GM11168 (cell line): ENCODE measurements around the gene ETFBKMT.
"Not testable (repeated sequence)": the region's sequence is repeated elsewhere in the genome, so short reads cannot be mapped to it uniquely, and the experiment has no call there.

Experiments
- in situ Hi-C: fragments of 300-500 bp; cut with MboI; formaldehyde crosslinking; loops from one replicate; pipeline ENCODE4 v1.12.0; 2022; ENCODE audit warnings: low sequenced_read_pairs; ENCODE audit not compliant: unreplicated experiment

The ETFBKMT gene

DNA sequence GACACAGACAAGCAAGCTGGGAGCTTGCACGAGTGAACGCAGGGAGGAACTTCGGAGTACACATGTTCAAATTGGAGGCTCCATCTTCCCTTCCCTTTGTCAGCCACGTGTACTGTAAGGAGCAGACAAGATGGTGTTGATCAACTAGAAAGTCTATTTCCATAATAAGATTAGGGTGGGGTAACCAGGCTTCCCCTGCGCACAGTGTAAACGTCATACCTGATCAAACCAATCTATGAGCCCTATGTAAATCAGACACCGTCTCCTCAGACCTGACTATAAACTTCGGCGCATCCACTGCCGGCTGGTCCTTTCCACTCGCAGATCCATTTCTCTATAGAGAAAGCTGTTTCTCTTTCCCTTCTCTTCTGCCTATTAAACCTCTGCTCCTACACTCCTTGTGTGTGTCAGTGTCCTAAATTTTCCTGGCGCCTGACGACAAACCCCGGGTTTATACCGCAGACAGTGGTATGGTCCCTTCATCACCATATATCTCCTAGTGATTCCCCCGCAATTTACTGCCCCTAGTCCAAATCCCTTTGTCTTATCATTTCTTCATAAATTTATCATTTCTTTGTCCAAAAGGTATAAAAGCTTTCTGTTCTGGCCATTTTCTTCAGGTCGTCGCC is 7.5 kb upstream of the ETFBKMT start:
- in situ Hi-C loops, result loop anchor here (5.0 to 25.0 kb wide), 2 partner anchors 655 to 1010 kb away; no protein-coding TSS in a partner anchor

GRCh38 chr12:31655208-31655607 is 4.3 kb upstream of the ETFBKMT start:
- in situ Hi-C loops, result loop anchor here (25.0 kb wide), 1 partner anchor 1007 kb away; no protein-coding TSS in a partner anchor

DNA sequence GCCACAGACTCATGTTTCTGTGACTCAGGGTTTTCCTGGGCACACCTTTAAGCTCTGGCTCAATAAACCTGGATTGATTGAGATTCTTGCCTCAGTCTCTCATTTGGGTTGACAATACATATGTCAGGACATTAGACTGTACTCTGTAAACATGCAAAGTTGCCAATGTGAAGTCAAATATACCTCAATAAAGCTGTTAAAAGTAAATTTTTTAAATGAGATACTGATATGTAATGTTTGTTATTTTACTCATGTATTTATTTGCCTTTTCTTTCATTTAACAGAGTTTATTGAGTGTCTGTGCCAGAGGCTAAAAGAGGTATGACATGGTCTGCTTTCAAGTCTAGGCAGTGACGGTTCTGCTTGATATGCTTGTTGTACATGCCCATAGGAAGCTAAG is 3.7 kb upstream of the ETFBKMT start:
- in situ Hi-C loops, result loop anchor here (25.0 kb wide), 1 partner anchor 1007 kb away; no protein-coding TSS in a partner anchor

DNA sequence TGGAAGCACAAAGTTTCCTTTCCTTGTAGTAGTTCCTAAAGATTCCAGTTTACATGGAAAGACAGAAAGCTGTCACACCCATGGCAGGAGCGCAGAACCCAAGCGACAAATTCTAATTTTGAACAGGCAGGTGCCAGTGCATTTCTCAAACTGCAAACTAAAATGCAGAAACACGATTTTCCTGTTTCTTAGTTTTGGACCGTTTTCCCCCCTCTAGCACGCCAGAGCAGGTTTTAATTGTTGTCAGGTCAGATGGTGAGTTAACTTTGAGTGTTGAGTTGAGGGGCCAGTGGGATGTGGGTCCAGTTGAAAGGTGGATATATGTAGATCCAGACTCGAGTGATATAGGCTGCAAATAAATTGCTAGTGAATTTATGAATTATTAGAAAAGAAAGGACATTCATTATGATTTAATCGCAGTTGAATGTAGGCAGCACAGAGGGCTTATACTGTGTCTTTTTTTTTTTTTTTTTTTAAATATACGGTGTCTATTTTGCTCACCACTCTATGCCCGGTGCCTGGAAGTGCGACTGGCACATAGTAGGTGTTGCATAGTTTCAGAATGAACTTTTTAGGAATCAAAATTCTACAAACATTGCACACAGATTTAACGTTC is 909 bp upstream of the ETFBKMT start:
- in situ Hi-C loops, result loop anchor here (25.0 kb wide), 1 partner anchor 1004 kb away; no protein-coding TSS in a partner anchor

GRCh38 chr12:31662176-31662849 is 2.8 kb downstream of the ETFBKMT start:
- in situ Hi-C loops, result loop anchor here (25.0 kb wide), 1 partner anchor 1000 kb away; no protein-coding TSS in a partner anchor

GRCh38 chr12:31663576-31663975 is 4.1 kb downstream of the ETFBKMT start:
- in situ Hi-C loops, result loop anchor here (25.0 kb wide), 1 partner anchor 999 kb away; no protein-coding TSS in a partner anchor

- in situ Hi-C loops, result loop anchor here (25.0 kb wide), 1 partner anchor 998 kb away; no protein-coding TSS in a partner anchor
These were observed 4.5 kb downstream of the ETFBKMT start for GRCh38 chr12:31664038-31664437.

DNA sequence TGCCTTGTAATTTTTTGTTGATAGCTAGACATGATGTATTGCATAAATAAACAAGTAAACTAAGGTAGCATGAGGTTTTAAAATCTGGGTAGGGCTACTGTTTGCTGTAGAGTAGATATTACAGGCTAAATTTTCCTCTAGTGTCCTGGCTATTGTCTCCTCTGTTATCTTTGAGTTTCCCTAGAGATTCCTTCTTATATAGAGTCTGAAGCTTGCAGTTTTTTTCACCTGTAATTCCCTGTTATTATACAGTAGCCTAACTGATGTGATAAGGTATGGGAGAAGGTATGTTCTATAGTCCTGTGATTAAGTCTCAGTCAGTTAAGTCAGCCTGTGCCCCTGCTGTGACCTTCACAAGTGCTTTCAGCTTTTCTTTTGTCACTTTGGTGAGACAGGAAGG is 9.5 kb downstream of the ETFBKMT start:
- in situ Hi-C loops, result loop anchor here (25.0 kb wide), 1 partner anchor 993 kb away; no protein-coding TSS in a partner anchor

GRCh38 chr12:31669582-31669981 is 10.1 kb downstream of the ETFBKMT start:
- in situ Hi-C loops, result loop anchor here (25.0 kb wide), 1 partner anchor 993 kb away; no protein-coding TSS in a partner anchor

DNA sequence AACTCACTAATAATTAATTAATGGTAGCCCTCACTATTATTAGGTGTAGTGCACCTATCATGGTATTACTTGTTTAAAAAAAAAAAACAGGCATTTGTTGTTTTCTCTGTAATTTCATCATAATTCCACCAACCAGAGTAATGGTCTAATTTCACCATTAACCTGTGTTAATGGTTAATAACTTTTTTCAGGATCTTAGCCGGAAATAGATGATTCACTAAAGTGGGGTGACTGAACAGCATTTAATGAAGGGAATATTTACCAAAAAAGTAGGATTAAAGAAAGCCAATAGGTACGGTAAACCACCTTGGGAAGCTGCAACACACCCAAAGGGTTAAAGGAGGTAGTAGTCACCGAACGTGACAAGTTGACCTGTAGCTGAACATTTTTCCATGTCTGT is 13.0 kb downstream of the ETFBKMT start:
- in situ Hi-C loops, result loop anchor here (25.0 kb wide), 1 partner anchor 990 kb away; no protein-coding TSS in a partner anchor

GRCh38 chr12:31682136-31682962 is 22.9 kb downstream of the ETFBKMT start:
- in situ Hi-C loops, result loop anchor here (10.0 kb wide), 3 partner anchors 212 to 622 kb away; no protein-coding TSS in a partner anchor

DNA sequence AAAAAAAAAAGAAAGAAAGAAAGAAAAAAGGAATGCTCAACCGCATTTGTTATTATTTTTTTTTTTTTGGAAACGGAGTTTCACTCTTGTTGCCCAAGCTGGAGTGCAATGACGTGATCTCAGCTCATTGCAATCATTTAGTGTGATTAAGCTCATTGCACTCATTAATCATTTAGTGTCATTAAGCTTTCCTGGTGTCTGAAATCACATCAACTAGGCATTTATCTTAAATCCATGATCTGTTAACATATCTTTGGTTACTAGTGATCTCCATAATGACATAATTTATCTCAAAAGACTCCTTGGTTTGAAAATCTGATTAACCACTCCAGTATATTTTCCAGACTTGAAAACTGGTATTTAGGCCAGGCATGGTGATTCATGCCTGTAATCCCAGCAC is 26.3 kb downstream of the ETFBKMT start:
- in situ Hi-C loops, result loop anchor here (10.0 kb wide), 3 partner anchors 209 to 619 kb away; no protein-coding TSS in a partner anchor

GRCh38 chr12:31687101-31687527 is 27.6 kb downstream of the ETFBKMT start:
- in situ Hi-C loops, result loop anchor here (10.0 kb wide), 3 partner anchors 208 to 618 kb away; no protein-coding TSS in a partner anchor

DNA sequence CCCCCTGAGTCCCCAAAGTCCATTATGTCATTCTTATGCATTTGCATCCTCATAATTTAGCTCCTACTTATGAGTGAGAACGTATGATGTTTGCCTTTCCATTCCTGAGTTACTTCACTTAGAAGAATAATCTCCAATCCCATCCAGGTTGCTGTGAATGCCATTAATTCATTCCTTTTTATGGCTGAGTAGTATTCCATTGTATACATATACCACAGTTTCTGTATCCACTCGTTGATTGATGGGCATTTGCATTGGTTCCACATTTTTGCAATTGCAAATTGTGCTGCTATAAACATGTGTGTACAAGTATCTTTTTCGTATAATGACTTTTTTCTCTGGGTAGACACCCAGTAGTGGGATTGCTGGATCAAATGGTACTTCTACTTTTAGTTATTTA is 30.4 kb downstream of the ETFBKMT start:
- in situ Hi-C loops, result loop anchor here (10.0 kb wide), 3 partner anchors 205 to 615 kb away; no protein-coding TSS in a partner anchor

DNA sequence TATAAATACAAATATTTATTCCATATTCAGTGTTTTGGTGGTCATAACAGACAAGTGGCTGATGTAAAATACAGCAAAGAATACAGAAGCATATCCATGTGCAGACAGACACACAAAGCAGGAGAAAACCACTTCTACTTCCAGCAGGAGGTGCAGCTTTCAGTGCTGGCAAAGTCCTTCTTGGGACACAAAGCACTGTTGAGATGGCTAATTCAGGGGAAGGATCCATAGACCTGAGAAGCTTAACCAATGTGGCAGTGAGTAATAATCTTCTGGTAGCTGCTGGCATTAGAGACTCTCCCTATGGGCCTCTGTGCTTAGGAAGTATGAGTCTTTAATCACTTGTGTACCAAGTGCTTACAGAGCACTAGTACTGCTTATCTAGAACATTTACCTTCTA is 42.6 kb downstream of the ETFBKMT start:
- in situ Hi-C loops, result no loop called here

GRCh38 chr12:31705621-31706020 is 46.1 kb downstream of the ETFBKMT start:
- in situ Hi-C loops, result no loop called here

GRCh38 chr12:31708118-31708517 is 48.6 kb downstream of the ETFBKMT start:
- in situ Hi-C loops, result not testable (repeated sequence)

GRCh38 chr12:31710021-31710818 is 50.7 kb downstream of the ETFBKMT start:
- in situ Hi-C loops, result no loop called here

- in situ Hi-C loops, result no loop called here
These were observed 53.4 kb downstream of the ETFBKMT start for GRCh38 chr12:31712877-31713276.
